K562 (cell line): ENCODE data around the gene SHROOM3. TPM values are rescaled to one million over a fixed set of nuclear protein-coding genes. Genes with fewer than 3 reads are reported as not detected.

Source experiments
- ATAC-seq: fragments of 200-7000 bp; cut with Tn5 transposase; 3 replicates; pipeline ENCODE4 v1.9.1; 2020; ENCODE audit warnings: moderate library complexity
- BruUV-seq: library from RNA; stranded (reverse); fragments of 400-500 nt; replicated peaks from 2 replicates; lab custom pipeline; 2021; lab: Mats Ljungman, UMichigan
- CTCF ChIA-PET: fragments of 300-600 bp; formaldehyde crosslinking; extraction: SDS; loops from one replicate; lab custom pipeline; 2021; ENCODE audit warnings: low intra/inter-chr PET ratio; lab: Yijun Ruan, JAX
- POLR2A ChIA-PET: fragments of 300-600, 350-650 bp; sonication (Branson Sonifier 250); formaldehyde crosslinking; extraction: SDS; loops from one replicate; lab custom pipeline; 2021; ENCODE audit warnings: antibody characterized with exemption, inconsistent platforms; lab: Yijun Ruan, JAX
- DNase-seq, 4 experiments: peaks; one replicate each; pipeline versions ENCODE4 v3.0.0 to v3.0.0-alpha.2; 2011 to 2018; ENCODE audit warnings: low spot score in 3 of 4, mixed read lengths in 3 of 4; ENCODE audit errors: extremely low read depth in 1 of 4
- FAIRE-seq: peaks from 2 replicates; lab custom pipeline; 2011; peaks lifted over from hg19 to GRCh38; lab: Jason Lieb, UNC
- H2AFZ ChIP-seq: 2 replicates; pipeline ENCODE4 v1.6.0; 2011; ENCODE audit warnings: low read depth, low read length, control low read depth, inconsistent platforms
- H3K27ac ChIP-seq: fragments of 200-600 bp; 3 replicates; pipeline ENCODE4 v1.8.0; 2011; ENCODE audit warnings: low read depth, mild to moderate bottlenecking, control low read depth, inconsistent platforms, low read length, moderate library complexity, mixed read lengths; ENCODE audit errors: extremely low read depth
- H3K27me3 ChIP-seq, 2 experiments: fragments of 300-600 bp in 1 of 2; 2 replicates in 1 of 2; 3 replicates in 1 of 2; pipeline versions ENCODE4 v1.6.0 to v1.8.0; 2011; ENCODE audit warnings: inconsistent platforms in 2 of 2, low read length in 2 of 2, mild to moderate bottlenecking in 1 of 2, mixed read lengths in 1 of 2, moderate library complexity in 1 of 2; ENCODE audit not compliant: control insufficient read depth in 2 of 2, insufficient read depth in 2 of 2
- H3K36me3 ChIP-seq: fragments of 300-600 bp; 3 replicates; pipeline ENCODE4 v1.8.0; 2011; ENCODE audit warnings: mild to moderate bottlenecking, low read length, inconsistent platforms; ENCODE audit not compliant: control insufficient read depth, insufficient read depth
- H3K4me1 ChIP-seq, 2 experiments: fragments of 200-600 bp in 1 of 2; replicated peaks in 1 of 2; 2 replicates in 1 of 2; 3 replicates in 1 of 2; pipeline versions ENCODE4 v1.5.1 to v1.8.0; 2011; ENCODE audit warnings: inconsistent platforms in 2 of 2, low read length in 2 of 2, mild to moderate bottlenecking in 1 of 2, mixed read lengths in 1 of 2, moderate library complexity in 1 of 2; ENCODE audit not compliant: control insufficient read depth in 2 of 2, insufficient read depth in 2 of 2
- H3K4me2 ChIP-seq: 2 replicates; pipeline ENCODE4 v1.6.1; 2011; ENCODE audit warnings: low read length, control low read depth, inconsistent platforms, mixed read lengths; ENCODE audit not compliant: insufficient read depth
- H3K4me3 ChIP-seq: fragments of 200-600 bp; sonication (generic), shearing (Covaris generic); 2 replicates; pipeline ENCODE4 v1.5.1; 2016; ENCODE audit warnings: control low read depth, inconsistent platforms
- H3K79me2 ChIP-seq: fragments of 200-600 bp; 3 replicates; pipeline ENCODE4 v1.8.0; 2011; ENCODE audit warnings: low read length, inconsistent platforms; ENCODE audit not compliant: control insufficient read depth, insufficient read depth
- H3K9ac ChIP-seq, 2 experiments: 2 replicates each; pipeline versions ENCODE4 v1.6.0 to v1.6.1; 2011; ENCODE audit warnings: low read depth in 2 of 2, low read length in 2 of 2, control low read depth in 1 of 2, inconsistent platforms in 1 of 2, mild to moderate bottlenecking in 1 of 2, mixed read lengths in 1 of 2; ENCODE audit not compliant: insufficient read depth in 1 of 2
- H3K9me1 ChIP-seq: one replicate; pipeline ENCODE4 v1.6.0; 2011; ENCODE audit warnings: inconsistent platforms, mild to moderate bottlenecking, low read length, moderate library complexity; ENCODE audit not compliant: control insufficient read depth, insufficient read depth
- H3K9me3 ChIP-seq: replicated peaks from 2 replicates; pipeline ENCODE4 v1.5.1; 2011; ENCODE audit warnings: low read depth, low read length, inconsistent platforms; ENCODE audit not compliant: control insufficient read depth, insufficient read depth
- H4K20me1 ChIP-seq: replicated peaks from 2 replicates; pipeline ENCODE4 v1.6.1; 2011; ENCODE audit warnings: low read length, inconsistent platforms, mixed read lengths; ENCODE audit not compliant: control insufficient read depth, insufficient read depth
- CAMTA2 ChIP-seq: fragments of 250-450 bp; sonication (Bioruptor Pico); conservative IDR thresholded peaks from 2 replicates; pipeline ENCODE4 v1.5.1; 2022
- CBX2 ChIP-seq: fragments of 200-600 bp; sonication (generic); IDR thresholded peaks from one replicate; pipeline ENCODE4 v1.6.1; 2012; ENCODE audit warnings: mild to moderate bottlenecking, low read length, inconsistent platforms; ENCODE audit not compliant: insufficient read depth, poor library complexity, severe bottlenecking
- DDX20 ChIP-seq: fragments of 450-650 bp; IDR thresholded peaks from 2 replicates; pipeline ENCODE4 v1.6.1; 2016; ENCODE audit warnings: missing genetic modification characterization, low read depth, mild to moderate bottlenecking, missing compliant biosample characterization, moderate library complexity
- ILK ChIP-seq: fragments of 450-650 bp; IDR thresholded peaks from 2 replicates; pipeline ENCODE4 v1.6.1; 2016; ENCODE audit warnings: missing genetic modification characterization, low read depth, mild to moderate bottlenecking, missing compliant biosample characterization, moderate library complexity, borderline replicate concordance
- KDM5B ChIP-seq: fragments of 200-600 bp; sonication (generic); IDR thresholded peaks from 2 replicates; pipeline ENCODE4 v1.6.1; 2012; ENCODE audit warnings: low read depth, mild to moderate bottlenecking, moderate library complexity, low read length, control low read depth, inconsistent platforms; ENCODE audit not compliant: insufficient replicate concordance
- MED1 ChIP-seq: sonication (generic); formaldehyde crosslinking; IDR thresholded peaks from 2 replicates; pipeline ENCODE4 v1.8.1; 2023; ENCODE audit warnings: missing genetic modification reagents, borderline replicate concordance
- MEIS2 ChIP-seq: fragments of 450-650 bp; IDR thresholded peaks from 2 replicates; pipeline ENCODE4 v1.6.1; 2014; ENCODE audit warnings: mild to moderate bottlenecking; ENCODE audit not compliant: partially characterized antibody
- MYBL2 ChIP-seq, 2 experiments: fragments of 450-650 bp in 1 of 2; sonication (generic) in 1 of 2; formaldehyde crosslinking in 1 of 2; IDR thresholded peaks; 2 replicates each; pipeline versions ENCODE4 v1.6.1 to v1.8.1; 2017 to 2022; ENCODE audit warnings: borderline replicate concordance in 1 of 2, inconsistent platforms in 1 of 2, low read depth in 1 of 2, mild to moderate bottlenecking in 1 of 2, missing genetic modification reagents in 1 of 2, moderate library complexity in 1 of 2
- POLR2B ChIP-seq: fragments of 450-650 bp; IDR thresholded peaks from 2 replicates; pipeline ENCODE4 v1.6.1; 2018; ENCODE audit warnings: low read depth; ENCODE audit not compliant: partially characterized antibody
- SAP30 ChIP-seq: fragments of 200-600 bp; sonication (generic); IDR thresholded peaks from 2 replicates; pipeline ENCODE4 v1.6.1; 2012; ENCODE audit warnings: borderline replicate concordance, low read depth, mild to moderate bottlenecking, moderate library complexity, low read length, control low read depth, inconsistent platforms; ENCODE audit not compliant: insufficient read depth, poor library complexity, severe bottlenecking
- TBP ChIP-seq: optimal IDR thresholded peaks from 2 replicates; pipeline ENCODE3; 2011; ENCODE audit warnings: low read depth, low read length, improper control_type of control experiment
- TCF15 ChIP-seq: fragments of 250-450 bp; sonication (Bioruptor Pico); IDR thresholded peaks from 2 replicates; pipeline ENCODE4 v1.8.0; 2022; ENCODE audit warnings: moderate library complexity, mild to moderate bottlenecking, inconsistent platforms
- ZNF431 ChIP-seq: sonication (generic); formaldehyde crosslinking; IDR thresholded peaks from 2 replicates; pipeline ENCODE4 v1.8.0; 2022; ENCODE audit warnings: mild to moderate bottlenecking, missing genetic modification reagents
- ZNF507 ChIP-seq: conservative IDR thresholded peaks from 2 replicates; pipeline ENCODE4 v1.6.1; 2017; ENCODE audit warnings: missing genetic modification characterization, missing compliant biosample characterization
- ZNF586 ChIP-seq: fragments of 450-650 bp; formaldehyde crosslinking; conservative IDR thresholded peaks from 2 replicates; pipeline ENCODE4 v1.4.0; 2020; ENCODE audit warnings: mild to moderate bottlenecking, moderate library complexity
- WGBS: fragments of 100-300 bp; shearing (Covaris generic); methylation state at CpG from one replicate; pipeline ENCODE4 v1.1.6; 2016; ENCODE audit warnings: low coverage, mixed read lengths; ENCODE audit not compliant: insufficient coverage; ENCODE audit errors: missing lambda C conversion rate; 5-methylcytosine and 5-hydroxymethylcytosine counted together
- in situ Hi-C: fragments of 300-500 bp; cut with MboI; formaldehyde crosslinking; loops from 4 replicates; pipeline ENCODE4 v1.15.0; 2018; ENCODE audit warnings: inconsistent platforms, mixed read lengths
- intact Hi-C: fragments of 100-400 bp; cut with micrococcal nuclease; formaldehyde crosslinking; loops from 2 replicates; pipeline ENCODE4 v1.14.2; 2022
- polyA plus RNA-seq, 8 experiments: library from polyadenylated mRNA; depleted of rRNA in 4 of 8; stranded (reverse) in 5 of 8; unstranded in 3 of 8; fragments of >200 nt; fragmentation: Nextera tagmentation in 2 of 8; fragmentation: Illumina TruSeq in 1 of 8; extraction: Ambion mirVana in 2 of 8; extraction: Trizol in 1 of 8; gene quantifications; 2 replicates each; pipeline versions ENCODE4 v1.2.1 to v1.2.3, GENCODE V29; 2011 to 2014; ENCODE audit warnings: inconsistent platforms in 1 of 8, missing spikeins in 1 of 8
- total RNA-seq, 7 experiments: library from RNA; depleted of rRNA in 6 of 7; stranded (reverse); fragments of >200 nt in 6 of 7; fragmentation: Illumina TruSeq in 2 of 7; extraction: Trizol in 2 of 7; gene quantifications; 2 replicates each; pipeline versions ENCODE4 v1.2.1 to v1.2.3, GENCODE V29; 2011 to 2021; ENCODE audit warnings: low replicate concordance in 1 of 7

Gene SHROOM3
- total and polyA plus RNA-seq, 9 of the 15 experiments (the other 6 are each of a cell fraction or from before 2014, with no cell fraction given), result 0.01 to 0.07 TPM; not detected in 7

DNA sequence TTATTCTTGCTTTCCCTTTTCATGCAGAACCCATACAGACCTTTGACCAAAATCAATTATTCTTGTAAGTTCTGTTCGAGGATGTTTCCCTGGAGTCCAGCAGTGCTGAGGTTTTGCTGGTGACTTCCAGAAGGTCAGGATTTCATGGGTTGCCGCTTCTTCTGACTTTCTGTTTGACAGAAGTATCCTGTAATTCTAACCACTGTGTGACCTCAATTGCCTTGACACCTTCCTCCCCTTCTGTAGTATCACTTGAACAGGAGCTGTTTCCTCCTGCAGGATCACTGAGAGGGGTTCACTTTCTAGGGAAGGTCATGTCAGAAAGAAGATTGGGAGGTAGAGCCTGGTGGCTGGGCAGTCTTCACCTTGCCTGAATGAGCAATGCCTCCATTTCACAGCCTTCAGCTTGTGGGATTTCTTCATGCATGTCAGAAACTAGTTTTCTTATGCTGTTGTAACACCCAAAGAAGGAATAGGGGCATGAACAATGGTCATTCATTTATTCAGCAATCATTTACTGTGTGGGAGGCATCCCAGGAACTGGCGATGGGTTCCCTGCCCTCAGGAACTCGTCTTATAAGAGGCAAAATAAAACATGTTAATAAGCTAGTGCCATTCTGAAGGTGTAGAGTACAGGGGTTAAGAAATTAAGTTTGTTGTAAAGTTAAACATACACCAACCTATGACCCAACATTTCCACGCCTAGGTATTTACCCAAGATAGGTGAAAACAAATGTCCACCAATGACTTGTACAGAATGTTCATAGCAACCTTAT is 257.0 kb downstream of the SHROOM3 start:
- CTCF ChIA-PET, result no interaction called here

More for the DNA sequence above, 257.0 kb downstream of the SHROOM3 start:
- no peaks in the 10 kb centered on the region for H3K36me3 ChIP-seq
- H3K4me2 ChIP-seq, result no peak overlapping the region
- no peaks in the 10 kb centered on the region for H3K79me2 ChIP-seq
- no peaks in the 10 kb centered on the region for H3K9me1 ChIP-seq
- WGBS, result 0% methylated on average over 5 of the region's 5 CpGs
- BruUV-seq, result no TSS peak
- in situ Hi-C loops (no loop called here), intact Hi-C loops (no loop called here)
- POLR2A ChIA-PET, result no interaction called here
- H3K4me1 ChIP-seq, result peaks cover 0 to 5% of the 10 kb centered on the region in 2 experiments; a peak in 2 of 5 replicates
- H4K20me1 ChIP-seq, result no peaks in the 10 kb centered on the region; the same call in none of the 2 replicates
- H3K27ac ChIP-seq, result no peak overlapping the region
- FAIRE-seq, result no peak
- no peak overlapping the region for H3K9ac ChIP-seq
- no peak overlapping the region for H3K4me3 ChIP-seq
- H3K9me3 ChIP-seq, result no peaks in the 10 kb centered on the region
- no peak for ATAC-seq
- TF ChIP-seq ZNF507 (tag) (no peak), ZNF431 (no peak), CBX2 (no peak), ILK (tag) (no peak), KDM5B (no peak), MEIS2 (no peak), POLR2B (no peak), TBP (no peak), CAMTA2 (CRISPR knock-in tag) (no peak), ZNF586 (CRISPR knock-in tag) (no peak), DDX20 (tag) (no peak), TCF15 (no peak), SAP30 (no peak), MED1 (CRISPR knock-in tag) (no peak), MYBL2 (IDR thresholded peaks at IDR 0.05; ENCODE audit: low read depth) (no peak), MYBL2 (CRISPR knock-in tag; IDR thresholded peaks at IDR 0.05; ENCODE audit: borderline replicate concordance) (no peak)
- peaks cover 4 to 6% of the 10 kb centered on the region in 2 experiments; a peak in 2 of 5 replicates for H3K27me3 ChIP-seq
- no peak overlapping the region for H2AFZ ChIP-seq
- DNase-seq, result no peak
